H1 (cell line): ENCODE results near the gene SFMBT2. TPM values are rescaled to one million over a fixed set of nuclear protein-coding genes. Genes with fewer than 3 reads are reported as not detected.

ENCODE experiments used
- CTCF ChIA-PET: fragments of 300-600 bp; sonication (Branson Sonifier 250); formaldehyde crosslinking; loops from one replicate; lab custom pipeline; 2021; ENCODE audit not compliant: partially characterized antibody; lab: Charles Lee
- POLR2A ChIA-PET: fragments of 300-600 bp; sonication (Branson Sonifier 250); formaldehyde crosslinking; loops from one replicate; lab custom pipeline; 2021; ENCODE audit warnings: inconsistent platforms; ENCODE audit not compliant: partially characterized antibody; lab: Charles Lee
- DNase-seq, 2 experiments: peaks; one replicate each; pipeline versions ENCODE4 v3.0.0 to v3.0.0-alpha.2; 2010 to 2022; ENCODE audit warnings: low spot score in 2 of 2, low read depth in 1 of 2, mixed read lengths in 1 of 2
- FAIRE-seq: peaks from 2 replicates; lab custom pipeline; 2011; peaks lifted over from hg19 to GRCh38; lab: Jason Lieb, UNC
- H2AFZ ChIP-seq: 2 replicates; pipeline ENCODE4 v1.8.1; 2012; ENCODE audit warnings: low read length, inconsistent platforms
- H2AK5ac ChIP-seq: 2 replicates; pipeline ENCODE4 v1.6.1; 2013; ENCODE audit warnings: low read depth, low read length
- H2BK120ac ChIP-seq: replicated peaks from 2 replicates; pipeline ENCODE3; 2013; ENCODE audit warnings: low read depth, low read length, inconsistent platforms
- H2BK12ac ChIP-seq: 2 replicates; pipeline ENCODE4 v1.6.1; 2013; ENCODE audit warnings: low read depth, low read length
- H2BK15ac ChIP-seq: 2 replicates; pipeline ENCODE4 v1.6.1; 2013; ENCODE audit warnings: low read length
- H2BK20ac ChIP-seq: 2 replicates; pipeline ENCODE4 v1.6.1; 2013; ENCODE audit warnings: low read length
- H2BK5ac ChIP-seq: 2 replicates; pipeline ENCODE4 v1.6.1; 2013; ENCODE audit warnings: low read depth, low read length
- H3K14ac ChIP-seq: 2 replicates; pipeline ENCODE4 v1.6.1; 2013; ENCODE audit warnings: inconsistent platforms; ENCODE audit not compliant: insufficient read length
- H3K18ac ChIP-seq: 2 replicates; pipeline ENCODE4 v1.6.1; 2013; ENCODE audit warnings: low read length; ENCODE audit errors: extremely low read depth
- H3K23ac ChIP-seq: 2 replicates; pipeline ENCODE4 v1.6.1; 2013; ENCODE audit warnings: inconsistent platforms; ENCODE audit not compliant: insufficient read length
- H3K23me2 ChIP-seq: 2 replicates; pipeline ENCODE4 v1.6.1; 2013; ENCODE audit warnings: low read depth, low read length
- H3K27ac ChIP-seq: 2 replicates; pipeline ENCODE4 v1.6.1; 2011; ENCODE audit warnings: low read depth, low read length, inconsistent platforms
- H3K27me3 ChIP-seq, 4 experiments: replicated peaks in 1 of 4; 1 replicate in 1 of 4; 2 replicates in 3 of 4; pipeline versions ENCODE4 v1.6.1 to v1.8.1; 2011 to 2013; ENCODE audit warnings: low read length in 3 of 4, mild to moderate bottlenecking in 3 of 4, inconsistent platforms in 2 of 4, mixed read lengths in 2 of 4, moderate library complexity in 1 of 4; ENCODE audit not compliant: control insufficient read depth in 3 of 4, insufficient read depth in 3 of 4; ENCODE audit errors: extremely low read depth in 1 of 4
- H3K36me3 ChIP-seq, 4 experiments: 2 replicates each; pipeline versions ENCODE4 v1.6.1 to v1.8.1; 2011 to 2013; ENCODE audit warnings: mild to moderate bottlenecking in 4 of 4, low read length in 3 of 4, moderate library complexity in 2 of 4, control low read depth in 1 of 4, inconsistent platforms in 1 of 4; ENCODE audit not compliant: insufficient read depth in 4 of 4, control insufficient read depth in 2 of 4
- H3K4ac ChIP-seq: replicated peaks from 2 replicates; pipeline ENCODE3; 2013; ENCODE audit warnings: low read length, low read depth, mixed read lengths, inconsistent platforms; ENCODE audit not compliant: insufficient read length
- H3K4me1 ChIP-seq, 4 experiments: replicated peaks in 1 of 4; 1 replicate in 1 of 4; 2 replicates in 3 of 4; pipeline versions ENCODE4 v1.6.1 to v1.8.1; 2011 to 2013; ENCODE audit warnings: low read length in 3 of 4, inconsistent platforms in 2 of 4, mixed read lengths in 1 of 4; ENCODE audit not compliant: insufficient read depth in 4 of 4, control insufficient read depth in 3 of 4
- H3K4me2 ChIP-seq, 2 experiments: 2 replicates each; pipeline versions ENCODE4 v1.6.1 to v1.8.1; 2011 to 2013; ENCODE audit warnings: low read depth in 2 of 2, low read length in 2 of 2, control low read depth in 1 of 2, inconsistent platforms in 1 of 2, mild to moderate bottlenecking in 1 of 2; ENCODE audit not compliant: insufficient read depth in 1 of 2
- H3K4me3 ChIP-seq, 4 experiments: fragments of 200-600, 300-600 bp in 1 of 4; sonication (generic), shearing (Covaris generic), sonication (Bioruptor Twin) in 1 of 4; 2 replicates each; pipeline versions ENCODE4 v1.5.1 to v1.8.1; 2011 to 2016; ENCODE audit warnings: low read length in 4 of 4, low read depth in 3 of 4, control low read depth in 2 of 4, inconsistent platforms in 2 of 4, mild to moderate bottlenecking in 2 of 4, mixed read lengths in 1 of 4, moderate library complexity in 1 of 4; ENCODE audit not compliant: insufficient read depth in 2 of 4; ENCODE audit errors: extremely low read depth in 1 of 4
- H3K56ac ChIP-seq: replicated peaks from 2 replicates; pipeline ENCODE3; 2013; ENCODE audit warnings: low read depth, mild to moderate bottlenecking, mixed read lengths, low read length, inconsistent platforms; ENCODE audit not compliant: insufficient read length
- H3K79me1 ChIP-seq: 2 replicates; pipeline ENCODE4 v1.6.1; 2013; ENCODE audit warnings: low read depth, low read length, control low read depth
- H3K79me2 ChIP-seq, 2 experiments: 2 replicates each; pipeline versions ENCODE4 v1.6.1 to v1.8.1; 2012 to 2013; ENCODE audit warnings: low read length in 2 of 2, mild to moderate bottlenecking in 2 of 2, inconsistent platforms in 1 of 2; ENCODE audit not compliant: insufficient read depth in 2 of 2, control insufficient read depth in 1 of 2
- H3K9ac ChIP-seq, 4 experiments: replicated peaks in 1 of 4; 1 replicate in 1 of 4; 2 replicates in 3 of 4; pipeline versions ENCODE4 v1.6.1 to v1.8.1; 2011 to 2013; ENCODE audit warnings: low read depth in 3 of 4, low read length in 3 of 4, control low read depth in 2 of 4, mild to moderate bottlenecking in 2 of 4, moderate library complexity in 2 of 4, inconsistent platforms in 1 of 4; ENCODE audit errors: extremely low read depth in 1 of 4
- H3K9me3 ChIP-seq, 2 experiments: 2 replicates each; pipeline versions ENCODE4 v1.6.1 to v1.8.1; 2012 to 2013; ENCODE audit warnings: mild to moderate bottlenecking in 2 of 2, moderate library complexity in 2 of 2, control low read depth in 1 of 2, inconsistent platforms in 1 of 2, low read depth in 1 of 2, low read length in 1 of 2, mixed read lengths in 1 of 2; ENCODE audit not compliant: insufficient read depth in 2 of 2
- H4K20me1 ChIP-seq, 2 experiments: replicated peaks in 1 of 2; 2 replicates each; pipeline versions ENCODE3 to v1.8.1; 2011 to 2013; ENCODE audit warnings: inconsistent platforms in 2 of 2, low read length in 2 of 2, mild to moderate bottlenecking in 1 of 2; ENCODE audit not compliant: insufficient read depth in 2 of 2, control insufficient read depth in 1 of 2
- H4K5ac ChIP-seq: 2 replicates; pipeline ENCODE4 v1.6.1; 2013; ENCODE audit warnings: low read length, low read depth, mixed read lengths, inconsistent platforms; ENCODE audit not compliant: insufficient read length
- H4K8ac ChIP-seq: 2 replicates; pipeline ENCODE4 v1.8.0; 2013; ENCODE audit warnings: mild to moderate bottlenecking, moderate library complexity, low read length, inconsistent platforms; ENCODE audit not compliant: insufficient read depth; ENCODE audit errors: extremely low read depth
- H4K91ac ChIP-seq: replicated peaks from 2 replicates; pipeline ENCODE3; 2013; ENCODE audit warnings: low read length, mixed read lengths, inconsistent platforms; ENCODE audit not compliant: insufficient read length
- WGBS, 2 experiments: shearing (Covaris generic) in 1 of 2; methylation state at CpG; one replicate each; pipeline versions ENCODE4 v1.1.6 to v1.1.7; 2013 to 2015; ENCODE audit warnings: low lambda C conversion rate in 2 of 2, mixed read lengths in 2 of 2, inconsistent platforms in 1 of 2, low coverage in 1 of 2, missing lambda C conversion rate in 1 of 2; ENCODE audit not compliant: insufficient replicate concordance in 2 of 2, insufficient coverage in 1 of 2, insufficient read length in 1 of 2; ENCODE audit errors: extremely low coverage in 1 of 2, missing lambda C conversion rate in 1 of 2; 5-methylcytosine and 5-hydroxymethylcytosine counted together
- polyA plus RNA-seq, 7 experiments: library from polyadenylated mRNA; depleted of rRNA in 3 of 7; stranded (reverse) in 5 of 7; unstranded in 2 of 7; fragments of >200 nt in 5 of 7; fragments of 200-250 nt in 2 of 7; gene quantifications; 1 replicate in 5 of 7; 2 replicates in 1 of 7; 4 replicates in 1 of 7; pipeline versions ENCODE4 v1.2.1 to v1.2.3, GENCODE V29; 2011 to 2013; ENCODE audit warnings: missing spikeins in 2 of 7, mixed read lengths in 2 of 7
- total RNA-seq: library from RNA; stranded (reverse); fragmentation: NEBNext Ultra II Directional; extraction: Animal tissue kit (Norgen Biotek cat#: 25700); gene quantifications from 2 replicates; pipeline ENCODE4 v1.2.1, GENCODE V29; 2021

SFMBT2 gene
- total and polyA plus RNA-seq, 2 of the 8 experiments (the other 6 are each of a cell fraction or from before 2014, with no cell fraction given): 2.9 to 11.0 TPM

- H3K23ac ChIP-seq: no peak overlapping the region
- H3K27ac ChIP-seq: no peak overlapping the region
- no peak overlapping the region for H2BK15ac ChIP-seq
- no peak overlapping the region for H3K4me2 ChIP-seq
- no peak overlapping the region for H2AFZ ChIP-seq
- no peak overlapping the region for H3K14ac ChIP-seq
- no peak overlapping the region for H2AK5ac ChIP-seq
- FAIRE-seq (no peak), DNase-seq (no peak)
- no peaks in the 10 kb centered on the region; a peak in 1 of 7 replicates for H3K27me3 ChIP-seq
- H3K18ac ChIP-seq: no peak overlapping the region
- H4K5ac ChIP-seq: no peak overlapping the region
- no peak overlapping the region for H2BK120ac ChIP-seq
- 89% methylated on average over 4 of the region's 4 CpGs; no CpG with 5 or more reads in 1 of the 2 experiments for WGBS, 2 experiments
- no peak overlapping the region for H2BK20ac ChIP-seq
- ChIA-PET CTCF (no interaction called here), POLR2A (no interaction called here)
- H3K9me3 ChIP-seq: no peaks in the 10 kb centered on the region
- H3K4me1 ChIP-seq: peaks cover 0 to 4% (median under 1%) of the 10 kb centered on the region in 4 experiments; a peak in 3 of 7 replicates
- no peak overlapping the region for H4K91ac ChIP-seq
- no peak overlapping the region for H3K4me3 ChIP-seq
- no peaks in the 10 kb centered on the region for H3K23me2 ChIP-seq
- no peaks in the 10 kb centered on the region for H3K79me2 ChIP-seq
- no peak overlapping the region for H3K9ac ChIP-seq
- no peaks in the 10 kb centered on the region for H4K20me1 ChIP-seq
- no peak overlapping the region for H2BK5ac ChIP-seq
- H3K56ac ChIP-seq: no peak overlapping the region
- H3K4ac ChIP-seq: no peak overlapping the region
- H3K36me3 ChIP-seq: no peaks in the 10 kb centered on the region
- no peak overlapping the region for H2BK12ac ChIP-seq
- H3K79me1 ChIP-seq: no peaks in the 10 kb centered on the region
- H4K8ac ChIP-seq: no peak overlapping the region
Observed at GRCh38 chr10:7151538-7151937, 259.3 kb downstream of the SFMBT2 start.
